GM23338 (cell line): Measurements from ENCODE around the gene VSTM2B. TPM values are rescaled to one million over a fixed set of nuclear protein-coding genes. Genes with fewer than 3 reads are reported as not detected.

Experiments
- ATAC-seq: fragments of 200-7000 bp; cut with Tn5 transposase; 3 replicates; pipeline ENCODE4 v1.9.1; 2020
- DNase-seq: peaks from one replicate; pipeline ENCODE4 v3.0.0-alpha.2; 2015; ENCODE audit warnings: low spot score
- H2AFZ ChIP-seq: fragments of 200-600 bp; sonication (generic); 2 replicates; pipeline ENCODE4 v1.8.0; 2016; ENCODE audit warnings: antibody characterized with exemption, mild to moderate bottlenecking, moderate library complexity
- H3F3A ChIP-seq: fragments of 200-600 bp; sonication (generic); replicated peaks from 2 replicates; pipeline ENCODE4 v1.8.0; 2017; ENCODE audit warnings: antibody characterized with exemption, mixed run types, low read depth
- H3K27ac ChIP-seq: fragments of 200-600 bp; sonication (generic); 2 replicates; pipeline ENCODE4 v1.6.1; 2016; ENCODE audit warnings: low read depth
- H3K27me3 ChIP-seq: fragments of 200-600 bp; sonication (generic); 2 replicates; pipeline ENCODE4 v1.8.0; 2016; ENCODE audit warnings: mild to moderate bottlenecking, mixed run types, moderate library complexity; ENCODE audit not compliant: insufficient read depth
- H3K36me3 ChIP-seq: fragments of 200-600 bp; sonication (generic); 2 replicates; pipeline ENCODE4 v1.8.0; 2016; ENCODE audit warnings: mild to moderate bottlenecking; ENCODE audit not compliant: insufficient read depth
- H3K4me1 ChIP-seq: fragments of 200-600 bp; sonication (generic); 2 replicates; pipeline ENCODE4 v1.8.0; 2016; ENCODE audit warnings: mild to moderate bottlenecking, moderate library complexity; ENCODE audit not compliant: insufficient read depth
- H3K4me2 ChIP-seq: fragments of 200-600 bp; sonication (generic); 2 replicates; pipeline ENCODE4 v1.7.1; 2017; ENCODE audit warnings: mixed run types
- H3K4me3 ChIP-seq: fragments of 200-600 bp; sonication (generic); 2 replicates; pipeline ENCODE4 v1.6.1; 2016; ENCODE audit warnings: mixed run types
- H3K79me2 ChIP-seq: fragments of 200-600 bp; sonication (generic); replicated peaks from 2 replicates; pipeline ENCODE4 v1.8.0; 2017; ENCODE audit warnings: mild to moderate bottlenecking; ENCODE audit not compliant: insufficient read depth
- H3K9me2 ChIP-seq: fragments of 200-600 bp; sonication (generic); 2 replicates; pipeline ENCODE4 v1.8.0; 2017; ENCODE audit not compliant: insufficient read depth
- H4K20me1 ChIP-seq: fragments of 200-600 bp; sonication (generic); replicated peaks from 2 replicates; pipeline ENCODE4 v1.8.0; 2017; ENCODE audit warnings: mild to moderate bottlenecking; ENCODE audit not compliant: insufficient read depth
- H3K27ac Mint-ChIP-seq: 2 replicates; pipeline ENCODE4 v1.8.0; 2020; ENCODE audit warnings: inconsistent platforms, mild to moderate bottlenecking, moderate library complexity, mixed read lengths
- H3K27me3 Mint-ChIP-seq: 3 replicates; pipeline ENCODE4 v1.8.0; 2022; ENCODE audit warnings: low read depth, mild to moderate bottlenecking, moderate library complexity, mixed read lengths, inconsistent platforms; ENCODE audit not compliant: insufficient read depth, poor library complexity
- H3K36me3 Mint-ChIP-seq: 3 replicates; pipeline ENCODE4 v1.8.0; 2021; ENCODE audit warnings: low read depth, mild to moderate bottlenecking, inconsistent platforms, moderate library complexity, mixed read lengths
- H3K4me1 Mint-ChIP-seq: 3 replicates; pipeline ENCODE4 v1.8.0; 2020; ENCODE audit warnings: mild to moderate bottlenecking, inconsistent platforms, mixed read lengths
- H3K4me3 Mint-ChIP-seq: 3 replicates; pipeline ENCODE4 v1.8.0; 2021; ENCODE audit warnings: moderate library complexity, mild to moderate bottlenecking, inconsistent platforms, mixed read lengths
- H3K9me3 Mint-ChIP-seq: 3 replicates; pipeline ENCODE4 v1.8.0; 2020; ENCODE audit warnings: moderate library complexity, mild to moderate bottlenecking, inconsistent platforms, mixed read lengths
- CREB1 ChIP-seq: fragments of 250-450 bp; sonication (Bioruptor Pico); IDR thresholded peaks from 2 replicates; pipeline ENCODE4 v1.5.0; 2020; ENCODE audit warnings: low read depth, mild to moderate bottlenecking, moderate library complexity
- EZH2 ChIP-seq: fragments of 200-600 bp; sonication (generic); IDR thresholded peaks from one replicate; pipeline ENCODE4 v1.8.0; 2017; ENCODE audit warnings: antibody characterized with exemption, mild to moderate bottlenecking, low read depth; ENCODE audit not compliant: unreplicated experiment
- EZH2phosphoT487 ChIP-seq: fragments of 200-600 bp; sonication (generic); IDR thresholded peaks from one replicate; pipeline ENCODE4 v1.8.1; 2018; ENCODE audit warnings: antibody characterized with exemption; ENCODE audit not compliant: unreplicated experiment
- JUNB ChIP-seq: IDR thresholded peaks from one replicate; pipeline ENCODE4 v1.6.1; 2016; ENCODE audit warnings: antibody characterized with exemption; ENCODE audit not compliant: unreplicated experiment
- NANOG ChIP-seq: IDR thresholded peaks from 2 replicates; pipeline ENCODE4 v1.6.1; 2016; ENCODE audit warnings: antibody characterized with exemption, borderline replicate concordance
- POLR2AphosphoS5 ChIP-seq: IDR thresholded peaks from 2 replicates; pipeline ENCODE4 v1.6.1; 2016; ENCODE audit warnings: antibody characterized with exemption, low read depth
- REST ChIP-seq: IDR thresholded peaks from one replicate; pipeline ENCODE4 v1.6.1; 2018; ENCODE audit warnings: antibody characterized with exemption; ENCODE audit not compliant: unreplicated experiment
- STAT1 ChIP-seq: IDR thresholded peaks from one replicate; pipeline ENCODE4 v1.6.1; 2016; ENCODE audit warnings: antibody characterized with exemption; ENCODE audit not compliant: unreplicated experiment
- ZNF114 ChIP-seq: fragments of 250-450 bp; sonication (Bioruptor Pico); IDR thresholded peaks from 2 replicates; pipeline ENCODE4 v1.5.0; 2020; ENCODE audit warnings: mild to moderate bottlenecking, moderate library complexity
- ZNF331 ChIP-seq: fragments of 250-450 bp; sonication (Bioruptor Pico); IDR thresholded peaks from 2 replicates; pipeline ENCODE4 v1.5.0; 2020; ENCODE audit warnings: low read depth, mild to moderate bottlenecking, moderate library complexity
- ZNF462 ChIP-seq: fragments of 250-450 bp; sonication (Bioruptor Pico); IDR thresholded peaks from 2 replicates; pipeline ENCODE4 v1.5.0; 2020; ENCODE audit warnings: mild to moderate bottlenecking, moderate library complexity
- polyA plus RNA-seq: library from polyadenylated mRNA; unstranded; fragments of >200 nt; fragmentation: Nextera tagmentation; extraction: Ambion mirVana; gene quantifications from 2 replicates; pipeline ENCODE4 v1.2.1, GENCODE V29; 2016
- total RNA-seq: library from RNA; depleted of rRNA; stranded (reverse); fragments of >200 nt; shearing (Covaris generic); gene quantifications from 2 replicates; pipeline ENCODE4 v1.2.3, GENCODE V29; 2014
- TF ChIP-seq, protein P1 (sequence below): IDR thresholded peaks from 2 replicates; pipeline ENCODE4 v1.6.1; 2016; ENCODE audit warnings: antibody characterized with exemption
- TF ChIP-seq, protein P2 (sequence below), 2 experiments: fragments of 200-600 bp in 1 of 2; sonication (generic) in 1 of 2; conservative IDR thresholded peaks; 2 replicates each; pipeline versions ENCODE4 v1.5.1 to v1.6.1; 2016 to 2017; ENCODE audit warnings: antibody characterized with exemption in 2 of 2, low read depth in 2 of 2, mild to moderate bottlenecking in 2 of 2, moderate library complexity in 1 of 2

Gene VSTM2B
- total and polyA plus RNA-seq, 2 experiments from 2014 or later, result 1.2 to 1.8 TPM

- Histone ChIP-seq H3K4me1 (no peaks in the 10 kb centered on the region), H3K36me3 (no peaks in the 10 kb centered on the region), H2AFZ (no peak overlapping the region), H3K4me2 (no peak overlapping the region), H3K79me2 (no peaks in the 10 kb centered on the region), H3K27me3 (no peaks in the 10 kb centered on the region), H3K9me2 (0 out of 2 replicates have a peak, but pooled peaks cover under 1% of the 10 kb centered on the region), H3K4me3 (no peak overlapping the region), H3K27ac (no peak overlapping the region), H4K20me1 (no peaks in the 10 kb centered on the region), H3F3A (no peaks in the 10 kb centered on the region)
- peaks cover 6% of the 10 kb centered on the region for H3K4me1 Mint-ChIP-seq
- no peak overlapping the region for H3K27ac Mint-ChIP-seq
- H3K9me3 Mint-ChIP-seq, result peaks cover 43% of the 10 kb centered on the region
- no peak overlapping the region for H3K4me3 Mint-ChIP-seq
- DNase-seq, result no peak
- no peak for TF ChIP-seq REST
- no peak for TF ChIP-seq JUNB
- no peak for TF ChIP-seq EZH2
- TF ChIP-seq ZNF331 (CRISPR knock-in tag), result no peak
- no peak for TF ChIP-seq EZH2phosphoT487
- TF ChIP-seq, protein P1, sequence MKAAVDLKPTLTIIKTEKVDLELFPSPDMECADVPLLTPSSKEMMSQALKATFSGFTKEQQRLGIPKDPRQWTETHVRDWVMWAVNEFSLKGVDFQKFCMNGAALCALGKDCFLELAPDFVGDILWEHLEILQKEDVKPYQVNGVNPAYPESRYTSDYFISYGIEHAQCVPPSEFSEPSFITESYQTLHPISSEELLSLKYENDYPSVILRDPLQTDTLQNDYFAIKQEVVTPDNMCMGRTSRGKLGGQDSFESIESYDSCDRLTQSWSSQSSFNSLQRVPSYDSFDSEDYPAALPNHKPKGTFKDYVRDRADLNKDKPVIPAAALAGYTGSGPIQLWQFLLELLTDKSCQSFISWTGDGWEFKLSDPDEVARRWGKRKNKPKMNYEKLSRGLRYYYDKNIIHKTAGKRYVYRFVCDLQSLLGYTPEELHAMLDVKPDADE, result no peak
- no peak for TF ChIP-seq ZNF114
- no peak for TF ChIP-seq POLR2AphosphoS5
- TF ChIP-seq CREB1 (CRISPR knock-in tag), result no peak
- no peak for TF ChIP-seq NANOG
- TF ChIP-seq, protein P2, sequence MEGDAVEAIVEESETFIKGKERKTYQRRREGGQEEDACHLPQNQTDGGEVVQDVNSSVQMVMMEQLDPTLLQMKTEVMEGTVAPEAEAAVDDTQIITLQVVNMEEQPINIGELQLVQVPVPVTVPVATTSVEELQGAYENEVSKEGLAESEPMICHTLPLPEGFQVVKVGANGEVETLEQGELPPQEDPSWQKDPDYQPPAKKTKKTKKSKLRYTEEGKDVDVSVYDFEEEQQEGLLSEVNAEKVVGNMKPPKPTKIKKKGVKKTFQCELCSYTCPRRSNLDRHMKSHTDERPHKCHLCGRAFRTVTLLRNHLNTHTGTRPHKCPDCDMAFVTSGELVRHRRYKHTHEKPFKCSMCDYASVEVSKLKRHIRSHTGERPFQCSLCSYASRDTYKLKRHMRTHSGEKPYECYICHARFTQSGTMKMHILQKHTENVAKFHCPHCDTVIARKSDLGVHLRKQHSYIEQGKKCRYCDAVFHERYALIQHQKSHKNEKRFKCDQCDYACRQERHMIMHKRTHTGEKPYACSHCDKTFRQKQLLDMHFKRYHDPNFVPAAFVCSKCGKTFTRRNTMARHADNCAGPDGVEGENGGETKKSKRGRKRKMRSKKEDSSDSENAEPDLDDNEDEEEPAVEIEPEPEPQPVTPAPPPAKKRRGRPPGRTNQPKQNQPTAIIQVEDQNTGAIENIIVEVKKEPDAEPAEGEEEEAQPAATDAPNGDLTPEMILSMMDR (conservative IDR thresholded peaks at IDR 0.05; ENCODE audit: low read depth in 2 of 2), result no peak
- TF ChIP-seq STAT1, result no peak
- TF ChIP-seq ZNF462, result no peak
- peaks cover 3% of the 10 kb centered on the region; the same call in 1 of the 3 replicates for H3K36me3 Mint-ChIP-seq
- ATAC-seq, result no peak
- peaks cover 4% of the 10 kb centered on the region for H3K27me3 Mint-ChIP-seq
These were observed 34.7 kb downstream of the VSTM2B start for GRCh38 chr19:29560313-29561075.
